Bladder microvascular endothelial cell (primary cell): Measurements from ENCODE around the gene CSAG1. TPM values are rescaled to one million over a fixed set of nuclear protein-coding genes. Genes with fewer than 3 reads are reported as not detected.

Experiments
- total RNA-seq: library from RNA; depleted of rRNA; stranded (reverse); fragments of >200 nt; gene quantifications from 2 replicates; pipeline ENCODE4 v1.2.3, GENCODE V29; 2014

CSAG1 gene, protein sequence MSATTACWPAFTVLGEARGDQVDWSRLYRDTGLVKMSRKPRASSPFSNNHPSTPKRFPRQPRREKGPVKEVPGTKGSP
- total RNA-seq: not detected in 2 replicates

DNA sequence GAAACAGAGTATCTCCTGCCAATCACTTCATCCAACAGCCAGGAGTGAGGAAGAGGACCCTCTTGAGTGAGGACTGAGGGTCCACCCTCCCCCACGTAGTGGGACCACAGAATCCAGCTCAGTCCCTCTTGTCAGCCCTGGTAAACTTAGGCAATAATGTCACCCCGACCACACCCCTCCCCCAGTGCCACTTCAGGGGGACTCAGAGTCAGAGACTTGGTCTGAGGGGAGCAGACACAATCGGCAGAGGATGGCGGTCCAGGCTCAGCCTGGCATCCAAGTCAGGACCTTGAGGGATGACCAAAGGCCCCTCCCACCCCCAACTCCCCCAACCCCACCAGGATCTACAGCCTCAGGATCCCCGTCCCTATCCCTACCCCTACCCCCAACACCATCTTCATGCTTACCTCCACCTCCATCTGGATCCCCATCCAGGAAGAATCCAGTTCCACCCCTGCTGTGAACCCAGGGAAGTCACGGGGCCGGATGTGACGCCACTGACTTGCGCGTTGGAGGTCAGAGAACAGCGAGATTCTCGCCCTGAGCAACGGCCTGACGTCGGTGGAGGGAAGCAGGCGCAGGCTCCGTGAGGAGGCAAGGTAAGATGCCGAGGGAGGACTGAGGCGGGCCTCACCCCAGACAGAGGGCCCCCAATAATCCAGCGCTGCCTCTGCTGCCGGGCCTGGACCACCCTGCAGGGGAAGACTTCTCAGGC is at the start of gene CSAG1, which contains the start of gene MAGEA12:
Gene CSAG1 (minus strand): TSS at position 461 of the 715 bp plus-strand sequence. CDS start 1,261 bp downstream, outside the sequence.
Gene MAGEA12 (plus strand): TSS at position 497 of the 715 bp plus-strand sequence. CDS start 2,405 bp downstream, outside the sequence.

GRCh38 chrX:152769549-152770289 is 36.2 kb upstream of the CSAG1 start, which contains the start of gene MAGEA6:
Gene MAGEA6 (minus strand): TSS chrX:152769689. CDS start chrX:152767650, 2,039 bp downstream.

GRCh38 chrX:152758918-152759317 is 25.4 kb upstream of the CSAG1 start, which contains the start of gene CSAG3:
Gene CSAG3 (plus strand): TSS chrX:152759218.

GRCh38 chrX:152753686-152754650 is 20.4 kb upstream of the CSAG1 start, which contains the start of gene MAGEA2:
Gene MAGEA2 (minus strand): TSS chrX:152753842. CDS start chrX:152751363, 2,479 bp downstream.

GRCh38 chrX:152713815-152714787 is 19.4 kb downstream of the CSAG1 start, which contains the start of gene MAGEA2B:
Gene MAGEA2B (plus strand): TSS chrX:152714628. CDS start chrX:152717107, 2,479 bp downstream.

DNA sequence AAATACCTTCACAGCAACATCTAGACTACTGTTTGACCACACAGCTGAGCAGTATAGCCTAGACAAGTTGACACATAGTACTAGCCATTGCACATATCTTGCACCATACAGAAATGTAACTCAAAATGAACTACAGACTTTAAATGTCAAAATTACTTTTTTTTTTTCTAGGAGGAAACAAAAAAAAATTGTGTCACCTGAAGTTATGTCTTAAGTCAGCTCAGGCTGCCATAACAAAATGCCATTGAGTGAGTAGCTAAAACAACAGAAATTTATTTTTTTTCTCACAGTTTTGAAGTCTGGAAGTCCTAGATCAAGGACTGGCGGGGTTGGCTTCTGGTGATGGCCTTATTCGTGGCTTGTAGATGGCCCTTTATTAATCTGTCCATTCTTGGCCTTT is 24.3 kb downstream of the CSAG1 start, which contains the start of gene CSAG2:
Gene CSAG2 (minus strand): TSS at position 101 of the 400 bp plus-strand sequence. CDS start 161 bp downstream, outside the sequence.

DNA sequence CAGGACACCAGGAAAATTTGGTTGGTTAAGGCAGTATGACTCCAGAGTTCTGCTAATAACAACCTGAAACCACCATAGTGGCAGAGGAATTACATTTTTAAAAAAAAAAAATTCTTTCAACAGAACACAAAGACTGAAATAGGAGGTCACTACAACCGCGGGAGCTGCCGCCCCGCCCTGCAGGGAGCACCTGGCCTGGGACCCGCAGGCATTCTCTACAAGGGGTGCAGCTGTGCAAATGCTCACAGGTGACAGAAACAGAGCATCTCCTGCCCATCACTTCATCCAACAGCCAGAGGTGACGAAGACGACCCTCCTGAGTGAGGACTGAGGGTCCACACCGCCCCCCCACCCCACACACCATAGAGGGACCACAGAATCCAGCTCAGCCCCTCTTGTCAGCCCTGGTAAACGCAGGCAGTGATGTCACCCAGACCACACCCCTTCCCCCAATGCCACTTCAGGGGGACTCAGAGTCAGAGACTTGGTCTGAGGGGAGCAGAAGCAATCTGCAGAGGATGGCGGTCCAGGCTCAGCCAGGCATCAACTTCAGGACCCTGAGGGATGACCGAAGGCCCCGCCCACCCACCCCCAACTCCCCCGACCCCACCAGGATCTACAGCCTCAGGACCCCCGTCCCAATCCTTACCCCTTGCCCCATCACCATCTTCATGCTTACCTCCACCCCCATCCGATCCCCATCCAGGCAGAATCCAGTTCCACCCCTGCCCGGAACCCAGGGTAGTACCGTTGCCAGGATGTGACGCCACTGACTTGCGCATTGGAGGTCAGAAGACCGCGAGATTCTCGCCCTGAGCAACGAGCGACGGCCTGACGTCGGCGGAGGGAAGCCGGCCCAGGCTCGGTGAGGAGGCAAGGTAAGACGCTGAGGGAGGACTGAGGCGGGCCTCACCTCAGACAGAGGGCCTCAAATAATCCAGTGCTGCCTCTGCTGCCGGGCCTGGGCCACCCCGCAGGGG is 35.3 kb downstream of the CSAG1 start, which contains the start of gene MAGEA3:
Gene MAGEA3 (plus strand): TSS at position 843 of the 980 bp plus-strand sequence. CDS start 2,039 bp downstream, outside the sequence.

Other genes starting within 250 kb of the CSAG1 start
- gene GABRQ, start 95.8 kb downstream of the CSAG1 start, total RNA-seq: not detected in 2 replicates
- gene MAGEA3, start 34.9 kb downstream of the CSAG1 start, total RNA-seq: not detected in 2 replicates
- gene CSAG2, start 24.4 kb downstream of the CSAG1 start, total RNA-seq: not detected in 2 replicates
- gene MAGEA2B, start 19.1 kb downstream of the CSAG1 start, total RNA-seq: not detected in 2 replicates
- gene MAGEA12, start within 50 bp of the CSAG1 start, total RNA-seq: not detected in 2 replicates
- gene MAGEA2, start 20.1 kb upstream of the CSAG1 start, total RNA-seq: not detected in 2 replicates
- gene CSAG3, start 25.5 kb upstream of the CSAG1 start, total RNA-seq: not detected in 2 replicates
- not detected in 2 replicates for gene MAGEA6, start 36.0 kb upstream of the CSAG1 start, total RNA-seq
- gene CETN2, start 97.0 kb upstream of the CSAG1 start, total RNA-seq: 16.8 and 18.1 TPM in 2 replicates
- gene NSDHL, start 97.3 kb upstream of the CSAG1 start, total RNA-seq: 12.5 and 16.4 TPM in 2 replicates
- 5.3 and 15.4 TPM in 2 replicates for gene ZNF185, start 164.3 kb upstream of the CSAG1 start, total RNA-seq